Peyer's patch (tissue), 4 donors: Measurements from ENCODE around the gene PEG3.

ENCODE experiments used
- CTCF ChIP-seq, 6 experiments: fragments of 450-650 bp in 4 of 6; fragments of 200-600 bp in 2 of 6; sonication (generic) in 1 of 6; IDR thresholded peaks; one replicate each; pipeline ENCODE4 v1.5.1; 2017 to 2019; ENCODE audit warnings: antibody characterized with exemption in 6 of 6, mild to moderate bottlenecking in 3 of 6, moderate library complexity in 1 of 6
- POLR2A ChIP-seq, 2 donors: fragments of 450-650 bp; IDR thresholded peaks; one replicate each; pipeline ENCODE4 v1.5.1; 2017; ENCODE audit warnings: antibody characterized with exemption in 2 of 2, mild to moderate bottlenecking in 2 of 2, moderate library complexity in 2 of 2

GRCh38 chr19:56821209-56821608 is 19.3 kb downstream of the PEG3 start:
- TF ChIP-seq CTCF (IDR thresholded peaks at IDR 0.05), result no peak
- TF ChIP-seq POLR2A (IDR thresholded peaks at IDR 0.05), result no peak
